Uterus (tissue), 4 donors: Measurements from ENCODE around the gene ORM2. TPM values are rescaled to one million over a fixed set of nuclear protein-coding genes. Genes with fewer than 3 reads are reported as not detected.

Experiments used
- DNase-seq, 2 donors: peaks; one replicate each; pipeline ENCODE4 v3.0.0-alpha.2; 2019 to 2020
- H3K27ac ChIP-seq, 2 donors: fragments of 200-600 bp; sonication (generic); 1 replicate in 1 of 2; 2 replicates in 1 of 2; pipeline ENCODE4 v1.5.1; 2016 to 2018
- H3K27me3 ChIP-seq, 2 donors: fragments of 200-600 bp; sonication (generic); one replicate each; pipeline ENCODE4 v1.5.1; 2018 to 2019; ENCODE audit warnings: control low read depth in 1 of 2
- H3K36me3 ChIP-seq, 2 donors: fragments of 200-600 bp; sonication (generic); one replicate each; pipeline ENCODE4 v1.5.1; 2019; ENCODE audit warnings: control low read depth in 1 of 2
- H3K4me1 ChIP-seq, 2 donors: fragments of 200-600 bp; sonication (generic); one replicate each; pipeline ENCODE4 v1.5.1; 2018 to 2019; ENCODE audit warnings: control low read depth in 1 of 2
- H3K4me3 ChIP-seq, 2 donors: fragments of 200-600 bp; sonication (generic); 1 replicate in 1 of 2; 2 replicates in 1 of 2; pipeline ENCODE4 v1.5.1; 2018 to 2019; ENCODE audit warnings: mild to moderate bottlenecking in 1 of 2
- H3K9me3 ChIP-seq, 2 donors: fragments of 200-600 bp; sonication (generic); one replicate each; pipeline ENCODE4 v1.5.1; 2019; ENCODE audit warnings: control low read depth in 1 of 2
- CTCF ChIP-seq, 4 experiments: fragments of 200-600 bp in 2 of 4; fragments of 450-650 bp in 2 of 4; sonication (generic) in 2 of 4; IDR thresholded peaks; one replicate each; pipeline ENCODE4 v1.5.1; 2016 to 2019; ENCODE audit warnings: antibody characterized with exemption in 4 of 4, mild to moderate bottlenecking in 2 of 4, moderate library complexity in 1 of 4
- POLR2A ChIP-seq, 2 donors: fragments of 450-650 bp; IDR thresholded peaks; one replicate each; pipeline ENCODE4 v1.6.1; 2016; ENCODE audit warnings: antibody characterized with exemption in 2 of 2, mild to moderate bottlenecking in 1 of 2, moderate library complexity in 1 of 2
- intact Hi-C: fragments of 100-400 bp; cut with DNase I; formaldehyde crosslinking; loops from one replicate; pipeline ENCODE4 v1.15.1; 2023; ENCODE audit warnings: low total_unique reads
- total RNA-seq, 4 donors: library from RNA; depleted of rRNA in 3 of 4; stranded (reverse); fragments of >200 nt in 3 of 4; gene quantifications; one replicate each; pipeline versions ENCODE4 v1.1.0 to v1.2.4, GENCODE V29; 2014 to 2023
- donor health status: DM: yes; HTN: yes; CAD: no.

ORM2 gene
- total RNA-seq, 4 donors from 2014 or later: 1.2 TPM; not detected in 3

DNA sequence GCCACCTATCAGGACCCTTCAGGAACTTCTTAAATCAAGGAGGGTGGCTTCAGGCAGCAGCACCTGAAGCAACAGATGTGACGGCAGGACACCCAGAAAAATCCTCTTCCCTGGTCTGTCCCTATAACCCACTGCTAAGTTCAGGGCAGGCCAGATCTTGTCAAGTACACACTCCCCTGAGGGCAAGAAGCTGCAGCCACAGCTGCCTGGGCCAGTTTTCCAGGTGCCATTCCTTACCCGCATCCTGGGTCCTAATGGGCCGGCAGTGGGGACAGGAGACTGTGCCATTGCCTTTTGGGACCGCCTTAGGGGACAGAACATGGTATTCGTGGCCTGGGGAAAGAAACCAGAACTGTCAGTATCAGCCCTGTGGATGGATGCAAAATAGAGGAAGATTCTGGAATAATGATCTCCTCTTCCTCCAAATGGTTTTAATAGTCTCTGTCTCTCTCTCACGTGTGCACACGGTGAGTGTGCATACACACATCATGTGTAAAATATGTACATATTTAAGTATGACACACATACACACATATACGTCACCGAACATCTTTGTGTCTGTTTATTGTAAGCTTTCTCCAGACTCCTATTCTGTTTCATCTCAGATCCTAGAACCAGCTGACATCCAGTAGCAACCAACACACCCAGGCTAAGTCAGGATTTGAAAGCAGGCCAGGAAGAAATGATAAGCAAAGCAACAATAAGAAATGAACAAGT is 14.0 kb downstream of the ORM2 start:
- no peak for TF ChIP-seq CTCF (IDR thresholded peaks at IDR 0.05)
- no peak for TF ChIP-seq POLR2A (IDR thresholded peaks at IDR 0.05)
- Histone ChIP-seq H3K27ac (peak overlapping the region in 1 of 2 donors; percentile 16), H3K27me3 (no peaks in the 10 kb centered on the region), H3K4me3 (no peak overlapping the region), H3K36me3 (no peaks in the 10 kb centered on the region), H3K4me1 (peaks cover 0 to 2% of the 10 kb centered on the region in 2 donors), H3K9me3 (no peaks in the 10 kb centered on the region)
- no peak for DNase-seq
- intact Hi-C loops: loop anchor here (10.0 kb wide), 1 partner anchor 141 kb away; no protein-coding TSS in a partner anchor

- intact Hi-C loops: loop anchor here (10.0 kb wide), 1 partner anchor 141 kb away; no protein-coding TSS in a partner anchor
- DNase-seq: no peak
- Histone ChIP-seq H3K4me3 (no peak overlapping the region), H3K27ac (peak overlapping the region in 1 of 2 donors; percentile 16), H3K9me3 (no peaks in the 10 kb centered on the region), H3K4me1 (peaks cover 0 to 3% of the 10 kb centered on the region in 2 donors), H3K27me3 (no peaks in the 10 kb centered on the region), H3K36me3 (no peaks in the 10 kb centered on the region)
- no peak for TF ChIP-seq POLR2A (IDR thresholded peaks at IDR 0.05)
- TF ChIP-seq CTCF (IDR thresholded peaks at IDR 0.05): no peak
These were observed 14.5 kb downstream of the ORM2 start for GRCh38 chr9:114344188-114344566.

DNA sequence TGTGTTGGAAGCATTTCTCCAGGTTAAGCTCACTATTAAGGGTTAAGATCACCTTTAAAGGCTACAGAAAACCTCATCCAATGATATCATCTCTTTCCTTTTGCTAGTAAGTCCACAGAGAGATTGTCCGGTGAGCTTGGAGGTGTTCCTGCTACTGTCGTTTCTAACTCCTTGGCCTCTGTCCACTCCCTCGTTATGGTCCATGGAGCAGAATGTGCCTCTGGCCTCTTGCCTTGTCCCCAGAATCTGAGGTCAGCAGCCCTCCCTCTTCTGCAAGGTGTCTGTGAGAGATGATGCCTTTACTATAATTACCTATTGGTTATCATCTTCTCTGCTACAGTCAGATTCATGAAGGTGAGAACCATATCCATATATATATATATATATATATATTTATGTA is 15.0 kb downstream of the ORM2 start:
- H3K36me3 ChIP-seq: no peaks in the 10 kb centered on the region
- H3K4me3 ChIP-seq: no peak overlapping the region
- H3K27me3 ChIP-seq: no peaks in the 10 kb centered on the region
- peak overlapping the region in 1 of 2 donors; percentile 16 for H3K27ac ChIP-seq
- DNase-seq: no peak
- peaks cover 4 to 9% of the 10 kb centered on the region in 2 donors for H3K4me1 ChIP-seq
- H3K9me3 ChIP-seq: no peaks in the 10 kb centered on the region
- TF ChIP-seq CTCF (IDR thresholded peaks at IDR 0.05): no peak
- no peak for TF ChIP-seq POLR2A (IDR thresholded peaks at IDR 0.05)
- intact Hi-C loops: loop anchor here (10.0 kb wide), 1 partner anchor 140 kb away; no protein-coding TSS in a partner anchor

GRCh38 chr9:114345493-114346065 is 15.9 kb downstream of the ORM2 start:
- no peak for DNase-seq
- no peak overlapping the region for H3K4me3 ChIP-seq
- no peaks in the 10 kb centered on the region for H3K27me3 ChIP-seq
- no peak overlapping the region for H3K27ac ChIP-seq
- peaks cover 5 to 11% of the 10 kb centered on the region in 2 donors for H3K4me1 ChIP-seq
- intact Hi-C loops: loop anchor here (10.0 kb wide), 1 partner anchor 139 kb away; no protein-coding TSS in a partner anchor
- H3K9me3 ChIP-seq: no peaks in the 10 kb centered on the region
- H3K36me3 ChIP-seq: no peaks in the 10 kb centered on the region
- no peak for TF ChIP-seq POLR2A (IDR thresholded peaks at IDR 0.05)
- no peak for TF ChIP-seq CTCF (IDR thresholded peaks at IDR 0.05)

DNA sequence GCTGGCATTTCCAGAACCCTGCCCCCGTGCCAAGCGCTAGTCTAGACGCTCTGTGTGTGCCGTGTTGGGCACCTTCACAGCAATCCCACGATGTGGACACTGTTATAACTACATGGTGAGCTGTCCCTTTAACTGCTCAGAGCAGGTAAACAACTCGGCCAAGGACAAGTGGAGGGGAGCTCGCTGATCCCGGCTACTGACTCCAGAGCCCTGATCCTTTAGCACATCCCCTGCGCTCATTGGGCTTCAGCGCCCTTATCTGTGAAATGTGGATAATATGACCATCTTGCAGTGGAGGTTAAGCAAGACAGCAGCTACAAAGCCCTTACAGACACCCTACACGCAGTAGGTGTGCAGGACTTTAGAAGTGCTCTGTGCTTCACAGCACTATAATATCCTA is 16.5 kb downstream of the ORM2 start:
- Histone ChIP-seq H3K27me3 (no peaks in the 10 kb centered on the region), H3K27ac (peak overlapping the region in 1 of 2 donors; percentile 5), H3K9me3 (no peaks in the 10 kb centered on the region), H3K4me1 (peaks cover 5 to 11% of the 10 kb centered on the region in 2 donors), H3K36me3 (no peaks in the 10 kb centered on the region), H3K4me3 (no peak overlapping the region)
- intact Hi-C loops: loop anchor here (10.0 kb wide), 1 partner anchor 139 kb away; no protein-coding TSS in a partner anchor
- TF ChIP-seq POLR2A (IDR thresholded peaks at IDR 0.05) (no peak), CTCF (IDR thresholded peaks at IDR 0.05) (no peak)
- DNase-seq: no peak
